ENCODE measurements around the gene IP6K3. TPM values are rescaled to one million over a fixed set of nuclear protein-coding genes. Genes with fewer than 3 reads are reported as not detected.

IP6K3 gene
- total RNA-seq, 1 donor from 2014 or later = 1.5 TPM

GRCh38 chr6:33677689-33678088, 69.0 kb downstream of the IP6K3 start:
- no peak overlapping the region for H3K4me3 ChIP-seq
- no peaks in the 10 kb centered on the region for H3K9me3 ChIP-seq
- peaks cover 1% of the 10 kb centered on the region for H3K4me1 ChIP-seq
- peaks cover 0 to 50% of the 10 kb centered on the region in 2 donors for H3K36me3 ChIP-seq
- DNase-seq (ENCODE audit: extremely low spot score in 2 of 2) = no peak
- no peaks in the 10 kb centered on the region for H3K27me3 ChIP-seq
- TF ChIP-seq POLR2AphosphoS5 (IDR thresholded peaks at IDR 0.05; ENCODE audit: insufficient read depth in 1 of 2, low read depth in 1 of 2) (no peak), POLR2A (IDR thresholded peaks at IDR 0.05) (no peak)
- TF ChIP-seq, protein P1, sequence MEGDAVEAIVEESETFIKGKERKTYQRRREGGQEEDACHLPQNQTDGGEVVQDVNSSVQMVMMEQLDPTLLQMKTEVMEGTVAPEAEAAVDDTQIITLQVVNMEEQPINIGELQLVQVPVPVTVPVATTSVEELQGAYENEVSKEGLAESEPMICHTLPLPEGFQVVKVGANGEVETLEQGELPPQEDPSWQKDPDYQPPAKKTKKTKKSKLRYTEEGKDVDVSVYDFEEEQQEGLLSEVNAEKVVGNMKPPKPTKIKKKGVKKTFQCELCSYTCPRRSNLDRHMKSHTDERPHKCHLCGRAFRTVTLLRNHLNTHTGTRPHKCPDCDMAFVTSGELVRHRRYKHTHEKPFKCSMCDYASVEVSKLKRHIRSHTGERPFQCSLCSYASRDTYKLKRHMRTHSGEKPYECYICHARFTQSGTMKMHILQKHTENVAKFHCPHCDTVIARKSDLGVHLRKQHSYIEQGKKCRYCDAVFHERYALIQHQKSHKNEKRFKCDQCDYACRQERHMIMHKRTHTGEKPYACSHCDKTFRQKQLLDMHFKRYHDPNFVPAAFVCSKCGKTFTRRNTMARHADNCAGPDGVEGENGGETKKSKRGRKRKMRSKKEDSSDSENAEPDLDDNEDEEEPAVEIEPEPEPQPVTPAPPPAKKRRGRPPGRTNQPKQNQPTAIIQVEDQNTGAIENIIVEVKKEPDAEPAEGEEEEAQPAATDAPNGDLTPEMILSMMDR (IDR thresholded peaks at IDR 0.05) = no peak
- peak overlapping the region; percentile 66 for H3K27ac ChIP-seq
- intact Hi-C loops (cut with DNase I) = no loop called here

GRCh38 chr6:33677143-33677660, 69.5 kb downstream of the IP6K3 start:
- TF ChIP-seq POLR2AphosphoS5 (IDR thresholded peaks at IDR 0.05; ENCODE audit: insufficient read depth in 1 of 2, low read depth in 1 of 2) (no peak), POLR2A (IDR thresholded peaks at IDR 0.05) (no peak)
- TF ChIP-seq, protein P1 (IDR thresholded peaks at IDR 0.05) = no peak
- no peaks in the 10 kb centered on the region for H3K27me3 ChIP-seq
- DNase-seq (ENCODE audit: extremely low spot score in 2 of 2) = no peak
- intact Hi-C loops (cut with DNase I) = no loop called here
- H3K27ac ChIP-seq = peak overlapping the region; percentile 66
- peaks cover 0 to 48% of the 10 kb centered on the region in 2 donors for H3K36me3 ChIP-seq
- H3K4me1 ChIP-seq = peaks cover 6% of the 10 kb centered on the region
- H3K9me3 ChIP-seq = no peaks in the 10 kb centered on the region
- H3K4me3 ChIP-seq = no peak overlapping the region

DNA sequence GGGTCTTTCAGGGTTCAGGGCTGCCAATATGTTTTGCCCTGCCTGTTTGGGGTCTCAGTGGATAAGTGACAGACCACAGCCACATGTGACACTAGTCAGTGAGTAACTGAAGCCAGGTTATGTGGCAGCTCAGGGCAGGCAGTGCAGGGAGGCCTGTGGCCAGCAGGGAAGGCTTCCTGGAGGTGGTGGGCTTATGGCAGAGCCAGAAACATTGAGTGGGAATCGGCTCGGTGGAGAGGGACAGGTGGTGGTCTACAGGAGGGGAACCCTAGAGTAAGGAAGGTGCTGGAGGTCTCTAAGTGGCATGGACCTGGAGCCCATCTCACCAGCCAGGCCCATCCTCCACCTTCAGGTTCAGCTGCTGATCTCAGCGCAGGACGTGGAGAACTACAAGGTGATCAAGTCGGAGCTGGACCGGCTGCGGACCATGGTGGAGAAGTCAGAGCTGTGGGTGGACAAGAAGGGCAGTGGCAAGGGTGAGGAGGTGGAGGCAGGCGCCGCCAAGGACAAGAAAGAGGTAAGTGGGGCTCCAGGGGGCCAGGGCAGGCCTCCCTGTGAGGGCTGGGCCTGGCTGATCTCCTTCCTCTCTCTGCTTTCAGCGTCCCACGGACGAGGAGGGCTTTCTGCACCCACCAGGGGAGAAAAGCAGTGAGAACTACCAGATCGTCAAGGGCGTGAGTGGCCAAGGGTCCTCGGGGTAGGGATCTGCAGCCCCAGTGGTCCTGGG, 70.1 kb downstream of the IP6K3 start:
- Histone ChIP-seq H3K4me3 (no peak overlapping the region), H3K27me3 (no peaks in the 10 kb centered on the region), H3K4me1 (peaks cover 9% of the 10 kb centered on the region), H3K36me3 (peaks cover 0 to 52% of the 10 kb centered on the region in 2 donors), H3K9me3 (no peaks in the 10 kb centered on the region), H3K27ac (peak overlapping the region; percentile 66)
- TF ChIP-seq POLR2AphosphoS5 (IDR thresholded peaks at IDR 0.05; ENCODE audit: insufficient read depth in 1 of 2, low read depth in 1 of 2) = no peak
- TF ChIP-seq POLR2A (IDR thresholded peaks at IDR 0.05) = no peak
- TF ChIP-seq, protein P1 (IDR thresholded peaks at IDR 0.05) = no peak
- intact Hi-C loops (cut with DNase I) = no loop called here
- DNase-seq (ENCODE audit: extremely low spot score in 2 of 2) = no peak

DNA sequence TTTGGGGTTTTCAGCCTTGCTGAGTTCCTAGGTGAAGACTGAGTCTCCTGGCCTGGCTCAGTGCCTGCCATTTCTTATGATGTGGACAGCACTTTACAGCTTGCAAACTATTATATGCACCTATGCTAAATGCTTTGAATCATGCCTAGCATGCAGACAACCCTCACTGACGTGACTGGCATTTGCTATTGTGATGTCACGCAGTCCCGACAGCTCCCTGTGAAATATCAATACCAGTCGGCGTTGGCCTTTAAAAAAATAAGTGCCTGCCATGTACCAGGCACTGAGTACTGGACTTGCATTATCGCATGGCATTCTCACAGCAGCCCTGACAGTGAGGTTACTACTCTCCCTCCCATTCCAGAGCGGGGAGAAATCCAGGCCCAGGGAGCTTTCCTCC, 70.7 kb downstream of the IP6K3 start:
- DNase-seq (ENCODE audit: extremely low spot score in 2 of 2) = no peak
- no peak for TF ChIP-seq POLR2A (IDR thresholded peaks at IDR 0.05)
- TF ChIP-seq POLR2AphosphoS5 (IDR thresholded peaks at IDR 0.05; ENCODE audit: insufficient read depth in 1 of 2, low read depth in 1 of 2) = no peak
- TF ChIP-seq, protein P1 (IDR thresholded peaks at IDR 0.05) = no peak
- no peaks in the 10 kb centered on the region for H3K9me3 ChIP-seq
- H3K36me3 ChIP-seq = peaks cover 0 to 47% of the 10 kb centered on the region in 2 donors
- no peaks in the 10 kb centered on the region for H3K27me3 ChIP-seq
- H3K4me3 ChIP-seq = no peak overlapping the region
- H3K4me1 ChIP-seq = peaks cover 9% of the 10 kb centered on the region
- intact Hi-C loops (cut with DNase I) = no loop called here
- H3K27ac ChIP-seq = no peak overlapping the region

GRCh38 chr6:33673851-33674250, 72.9 kb downstream of the IP6K3 start:
- no peak overlapping the region for H3K4me3 ChIP-seq
- no peak for TF ChIP-seq POLR2AphosphoS5 (IDR thresholded peaks at IDR 0.05; ENCODE audit: insufficient read depth in 1 of 2, low read depth in 1 of 2)
- TF ChIP-seq, protein P1 (IDR thresholded peaks at IDR 0.05) = no peak
- no peak for TF ChIP-seq POLR2A (IDR thresholded peaks at IDR 0.05)
- H3K4me1 ChIP-seq = peaks cover 9% of the 10 kb centered on the region
- no peaks in the 10 kb centered on the region for H3K27me3 ChIP-seq
- no peaks in the 10 kb centered on the region for H3K9me3 ChIP-seq
- H3K36me3 ChIP-seq = peaks cover 0 to 32% of the 10 kb centered on the region in 2 donors
- peak overlapping the region; percentile 57 for H3K27ac ChIP-seq
- DNase-seq (ENCODE audit: extremely low spot score in 2 of 2) = no peak
- intact Hi-C loops (cut with DNase I) = no loop called here

Measured in vagina (tissue), 2 donors.